NAMALWA (cell line): Measurements from ENCODE around the gene YDJC.
"Not testable (repeated sequence)": the region's sequence is repeated elsewhere in the genome, so short reads cannot be mapped to it uniquely, and the experiment has no call there.

ENCODE experiments used
- DNase-seq: peaks from one replicate; pipeline ENCODE4 v3.0.0-alpha.2; 2015; ENCODE audit warnings: low spot score

Gene YDJC

GRCh38 chr22:21631025-21631424, 1.2 kb upstream of the YDJC start:
- no peak for DNase-seq

- DNase-seq: no peak
These were observed 1.2 kb downstream of the YDJC start for GRCh38 chr22:21628386-21629254.

GRCh38 chr22:21626735-21627469, 2.9 kb downstream of the YDJC start:
- DNase-seq: no peak

GRCh38 chr22:21626073-21626734, 3.6 kb downstream of the YDJC start:
- no peak for DNase-seq

GRCh38 chr22:21624880-21625791, 4.7 kb downstream of the YDJC start:
- DNase-seq: no peak

GRCh38 chr22:21624120-21624879, 5.5 kb downstream of the YDJC start:
- peak; percentile 52 for DNase-seq

GRCh38 chr22:21623648-21623970, 6.2 kb downstream of the YDJC start:
- no peak for DNase-seq

- DNase-seq: no peak
These were observed 6.7 kb downstream of the YDJC start for GRCh38 chr22:21622919-21623647.

GRCh38 chr22:21622011-21622918, 7.6 kb downstream of the YDJC start:
- no peak for DNase-seq

GRCh38 chr22:21621025-21621424, 8.8 kb downstream of the YDJC start:
- no peak for DNase-seq

GRCh38 chr22:21617337-21617736, 12.5 kb downstream of the YDJC start:
- DNase-seq: not testable (repeated sequence)

- DNase-seq: no peak
These were observed 14.1 kb downstream of the YDJC start for GRCh38 chr22:21615731-21616130.

- DNase-seq: no peak
These were observed 16.1 kb downstream of the YDJC start for GRCh38 chr22:21613553-21614233.

- no peak for DNase-seq
These were observed 17.0 kb downstream of the YDJC start for GRCh38 chr22:21612858-21613257.

- no peak for DNase-seq
These were observed 18.4 kb downstream of the YDJC start for GRCh38 chr22:21611210-21611977.

- not testable (repeated sequence) for DNase-seq
These were observed 20.2 kb downstream of the YDJC start for GRCh38 chr22:21609556-21610157.

- DNase-seq: no peak
These were observed 23.0 kb downstream of the YDJC start for GRCh38 chr22:21606775-21607174.
